Mononuclear cell (primary cell): ENCODE measurements around the gene ITPR1. TPM values are rescaled to one million over a fixed set of nuclear protein-coding genes. Genes with fewer than 3 reads are reported as not detected.

Experiments
- H3K27me3 ChIP-seq: 2 replicates; pipeline ENCODE4 v1.6.0; 2011; ENCODE audit warnings: low read length, control low read depth; ENCODE audit not compliant: insufficient read depth
- H3K4me1 ChIP-seq: 2 replicates; pipeline ENCODE4 v1.5.1; 2011; ENCODE audit warnings: mild to moderate bottlenecking, low read length, control low read depth; ENCODE audit not compliant: insufficient read depth
- H3K4me3 ChIP-seq: 2 replicates; pipeline ENCODE4 v1.5.1; 2011; ENCODE audit warnings: mild to moderate bottlenecking, low read length, moderate library complexity
- H3K9me3 ChIP-seq: 2 replicates; pipeline ENCODE4 v1.5.1; 2011; ENCODE audit warnings: low read depth, mild to moderate bottlenecking, control low read depth, low read length
- total RNA-seq: library from RNA; depleted of rRNA; stranded (reverse); fragments of >200 nt; gene quantifications from one replicate; pipeline ENCODE4 v1.2.3, GENCODE V29; 2012

The ITPR1 gene
- total RNA-seq, 1 donor: 116 TPM

DNA sequence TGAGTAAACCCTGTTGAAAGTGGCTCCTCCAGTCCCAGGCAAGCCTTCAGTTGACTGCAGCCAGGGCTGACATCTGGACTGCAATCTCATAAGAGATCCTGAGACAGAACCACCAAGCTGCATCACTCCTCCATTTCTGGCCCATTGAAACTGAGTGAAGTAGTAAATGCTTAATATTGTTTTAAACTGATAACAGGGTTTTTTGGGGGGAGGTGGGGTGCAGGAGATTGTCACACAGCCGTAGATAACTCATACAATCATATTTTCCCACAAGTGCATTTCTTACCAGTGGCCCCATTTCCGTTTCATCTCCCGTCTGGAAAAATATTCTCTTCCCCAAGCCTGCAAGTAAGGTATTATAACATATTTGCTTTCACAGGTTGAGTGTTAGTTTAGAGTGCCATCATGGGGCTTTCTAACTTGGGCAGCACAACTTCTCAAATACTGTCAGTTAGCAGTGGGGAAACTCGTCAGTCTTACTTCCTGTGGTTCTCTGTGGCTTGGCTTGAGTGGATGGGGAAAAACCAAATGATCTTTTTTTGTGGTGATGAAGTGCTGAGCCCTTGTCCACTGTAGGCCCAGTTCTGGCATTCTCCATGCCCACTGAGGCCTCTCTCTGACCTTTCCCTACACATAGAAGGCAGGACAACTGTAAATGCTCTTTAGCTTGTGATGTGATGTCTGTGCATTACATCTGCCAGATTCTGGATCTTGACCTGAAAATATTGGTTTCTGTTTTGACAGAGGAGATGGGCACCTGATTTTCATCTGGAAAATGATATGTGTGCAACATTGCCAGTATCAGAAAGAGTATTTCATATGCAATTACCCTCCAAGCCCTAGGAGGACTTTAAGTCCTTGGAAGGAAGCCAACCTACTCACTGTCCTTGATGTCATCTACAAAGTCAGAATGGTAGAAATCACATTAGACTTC is 396.0 kb downstream of the ITPR1 start:
- H3K27me3 ChIP-seq: no peaks in the 10 kb centered on the region
- no peaks in the 10 kb centered on the region for H3K9me3 ChIP-seq
- H3K4me3 ChIP-seq: no peak overlapping the region
- H3K4me1 ChIP-seq: peaks cover 15% of the 10 kb centered on the region

DNA sequence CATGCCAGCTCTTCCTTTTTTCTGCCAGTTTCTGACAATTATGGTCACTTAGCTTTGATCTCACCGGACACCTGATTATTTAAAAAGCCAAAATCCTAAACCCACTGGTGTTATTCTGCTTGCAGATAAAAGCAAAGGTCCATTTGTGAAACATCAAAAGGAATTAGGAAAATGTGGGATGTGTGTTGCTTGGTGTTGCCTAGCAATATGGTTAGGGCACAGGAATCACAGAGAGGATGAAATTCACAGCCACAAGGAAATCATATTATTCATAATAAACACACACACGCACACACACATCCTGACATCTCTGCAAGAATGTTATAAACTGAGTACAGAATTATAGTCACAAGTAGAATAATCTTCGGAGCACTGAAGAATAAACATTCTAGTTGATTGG is 396.7 kb downstream of the ITPR1 start:
- Histone ChIP-seq H3K4me3 (no peak overlapping the region), H3K4me1 (peaks cover 15% of the 10 kb centered on the region), H3K27me3 (no peaks in the 10 kb centered on the region), H3K9me3 (no peaks in the 10 kb centered on the region)

DNA sequence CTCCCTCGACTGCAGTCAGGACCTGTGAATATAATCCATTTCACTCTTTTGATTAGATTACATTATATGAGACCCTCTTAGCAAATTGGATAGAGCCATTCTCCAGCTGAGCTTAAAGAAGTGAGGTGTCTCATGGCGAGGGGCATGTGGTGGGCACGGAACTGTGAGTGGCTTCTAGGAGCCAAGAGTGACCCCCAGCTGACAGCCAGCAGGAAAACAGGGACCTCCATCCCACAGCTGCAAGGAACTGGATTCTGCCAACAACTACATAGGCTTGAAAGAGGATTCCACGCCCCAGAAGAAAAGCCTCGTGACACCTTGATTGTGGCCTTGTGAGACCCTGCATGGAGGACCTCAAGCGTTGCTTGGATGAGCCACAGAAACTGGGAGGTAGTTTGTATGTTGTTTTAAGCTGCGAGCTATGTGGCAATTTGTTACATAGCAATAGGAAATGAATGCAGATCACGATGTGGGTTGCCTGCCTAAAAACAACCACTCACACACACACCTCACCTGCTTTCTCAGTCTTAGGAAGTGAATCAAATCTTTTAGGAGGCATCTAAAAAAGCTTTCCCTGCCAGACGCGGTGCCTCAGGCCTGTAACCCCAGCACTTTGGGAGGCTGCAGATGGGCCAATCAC is 401.9 kb downstream of the ITPR1 start:
- no peaks in the 10 kb centered on the region for H3K9me3 ChIP-seq
- peaks cover 12% of the 10 kb centered on the region for H3K4me1 ChIP-seq
- no peaks in the 10 kb centered on the region for H3K27me3 ChIP-seq
- no peak overlapping the region for H3K4me3 ChIP-seq

DNA sequence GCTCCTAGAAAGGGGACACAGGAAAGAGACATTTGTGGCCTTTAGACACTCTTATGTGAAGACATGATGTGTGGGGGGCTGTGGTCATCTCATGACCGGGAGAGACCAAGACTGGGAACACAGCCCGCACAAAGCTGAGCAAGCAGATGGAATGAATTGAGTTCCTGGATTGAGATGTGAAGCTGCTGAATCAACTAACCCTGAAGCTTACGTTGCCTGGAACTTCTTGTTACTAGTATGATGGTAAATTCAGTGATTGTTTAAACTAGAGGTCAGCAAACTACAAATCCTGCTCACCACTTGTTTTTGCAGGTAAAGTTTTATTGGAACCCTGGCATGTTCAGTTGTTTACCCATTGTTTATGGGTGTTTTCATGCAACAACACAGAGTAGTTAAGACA is 402.7 kb downstream of the ITPR1 start:
- H3K9me3 ChIP-seq: no peaks in the 10 kb centered on the region
- H3K4me3 ChIP-seq: no peak overlapping the region
- H3K27me3 ChIP-seq: no peaks in the 10 kb centered on the region
- peaks cover 12% of the 10 kb centered on the region for H3K4me1 ChIP-seq

Other genes with a start within 250 kb of the ITPR1 start
- 9.2 TPM for gene SETMAR, start 190.0 kb upstream of the ITPR1 start, total RNA-seq
- gene SUMF1, start 26.1 kb upstream of the ITPR1 start, total RNA-seq: 31.7 TPM